ENCODE results near the gene ZNRF2.

DNA sequence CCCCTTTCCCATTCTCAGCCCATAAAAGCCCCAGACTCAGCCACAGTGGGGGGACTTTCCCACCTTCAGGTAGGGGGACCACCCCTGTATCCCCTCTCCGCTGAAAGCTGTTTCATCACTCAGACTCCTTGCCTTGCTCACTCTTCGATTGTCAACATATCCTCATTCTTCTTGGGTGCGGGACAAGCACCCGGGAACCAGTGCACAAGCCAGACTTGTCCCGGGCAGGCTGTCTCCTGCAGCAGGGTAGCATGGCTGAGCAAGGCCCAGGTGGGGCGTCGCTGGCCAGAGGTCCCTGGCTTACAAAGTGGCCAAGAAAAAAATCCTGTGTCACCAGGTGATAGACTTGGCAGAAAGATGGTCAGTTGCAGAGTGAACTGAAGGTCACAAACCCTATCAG is 129.5 kb downstream of the ZNRF2 start:
- TF ChIP-seq POLR2A (IDR thresholded peaks at IDR 0.05) (no peak), CTCF (IDR thresholded peaks at IDR 0.05 in 4 of 5, conservative IDR thresholded peaks at IDR 0.05 in 1 of 5) (no peak)

All from gastrocnemius medialis (tissue), 4 donors.